Liver (tissue), 3 donors: ENCODE measurements around the gene ZSCAN29.

Experiments
- FOXA2 ChIP-seq: IDR thresholded peaks from 2 replicates; pipeline ENCODE4 v1.6.1; 2016; ENCODE audit warnings: antibody characterized with exemption
- HNF4A ChIP-seq, 2 donors: conservative IDR thresholded peaks; 2 replicates each; pipeline ENCODE4 v1.6.1; 2016; ENCODE audit warnings: antibody characterized with exemption in 2 of 2, mild to moderate bottlenecking in 2 of 2
- JUND ChIP-seq, 2 donors: IDR thresholded peaks; 2 replicates each; pipeline ENCODE4 v1.6.1; 2016; ENCODE audit warnings: antibody characterized with exemption in 2 of 2
- RAD21 ChIP-seq, 2 donors: IDR thresholded peaks; 2 replicates each; pipeline ENCODE4 v1.6.1; 2016; ENCODE audit warnings: antibody characterized with exemption in 2 of 2, mild to moderate bottlenecking in 2 of 2
- SP1 ChIP-seq: IDR thresholded peaks from 2 replicates; pipeline ENCODE4 v1.6.1; 2018; ENCODE audit warnings: antibody characterized with exemption, mild to moderate bottlenecking
- TAF1 ChIP-seq: conservative IDR thresholded peaks from 2 replicates; pipeline ENCODE4 v1.6.1; 2016; ENCODE audit warnings: antibody characterized with exemption, mild to moderate bottlenecking
- YY1 ChIP-seq: IDR thresholded peaks from 2 replicates; pipeline ENCODE4 v1.6.1; 2016; ENCODE audit warnings: antibody characterized with exemption, mild to moderate bottlenecking
- TF ChIP-seq, protein P1 (sequence below): fragments of 150-350 bp; IDR thresholded peaks from 2 replicates; pipeline ENCODE4 v1.5.1; 2017; ENCODE audit warnings: improper control_type of control experiment, low read depth, low read length; ENCODE audit not compliant: missing input control
- TF ChIP-seq, protein P2 (sequence below): IDR thresholded peaks from 2 replicates; pipeline ENCODE4 v1.6.1; 2016; ENCODE audit warnings: antibody characterized with exemption
- TF ChIP-seq, protein P3 (sequence below): IDR thresholded peaks from 2 replicates; pipeline ENCODE4 v1.6.1; 2016; ENCODE audit warnings: antibody characterized with exemption
- donor health status: healthy.
- donor health status: healthy.

DNA sequence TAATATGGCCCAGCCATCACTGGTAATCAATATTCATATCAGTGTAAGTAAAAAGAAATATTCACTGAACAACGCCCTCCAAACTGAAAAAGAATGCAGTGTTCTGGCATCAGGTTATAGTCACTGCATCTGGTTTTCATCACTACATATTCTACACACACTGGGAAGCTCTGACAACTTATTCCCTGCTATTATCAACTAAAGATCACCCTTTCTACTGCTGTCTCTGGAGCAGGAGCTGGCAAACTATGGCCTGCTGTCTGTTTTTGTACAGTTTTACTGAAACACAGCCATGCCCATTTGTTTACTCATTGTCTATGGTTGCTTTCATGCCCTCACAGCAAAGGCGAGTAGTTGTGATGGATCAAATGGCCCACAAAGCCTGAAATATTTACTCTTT lies 35.3 kb upstream of the ZSCAN29 start:
- TF ChIP-seq, protein P1, sequence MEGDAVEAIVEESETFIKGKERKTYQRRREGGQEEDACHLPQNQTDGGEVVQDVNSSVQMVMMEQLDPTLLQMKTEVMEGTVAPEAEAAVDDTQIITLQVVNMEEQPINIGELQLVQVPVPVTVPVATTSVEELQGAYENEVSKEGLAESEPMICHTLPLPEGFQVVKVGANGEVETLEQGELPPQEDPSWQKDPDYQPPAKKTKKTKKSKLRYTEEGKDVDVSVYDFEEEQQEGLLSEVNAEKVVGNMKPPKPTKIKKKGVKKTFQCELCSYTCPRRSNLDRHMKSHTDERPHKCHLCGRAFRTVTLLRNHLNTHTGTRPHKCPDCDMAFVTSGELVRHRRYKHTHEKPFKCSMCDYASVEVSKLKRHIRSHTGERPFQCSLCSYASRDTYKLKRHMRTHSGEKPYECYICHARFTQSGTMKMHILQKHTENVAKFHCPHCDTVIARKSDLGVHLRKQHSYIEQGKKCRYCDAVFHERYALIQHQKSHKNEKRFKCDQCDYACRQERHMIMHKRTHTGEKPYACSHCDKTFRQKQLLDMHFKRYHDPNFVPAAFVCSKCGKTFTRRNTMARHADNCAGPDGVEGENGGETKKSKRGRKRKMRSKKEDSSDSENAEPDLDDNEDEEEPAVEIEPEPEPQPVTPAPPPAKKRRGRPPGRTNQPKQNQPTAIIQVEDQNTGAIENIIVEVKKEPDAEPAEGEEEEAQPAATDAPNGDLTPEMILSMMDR, result no peak
- TF ChIP-seq YY1 (no peak), FOXA2 (no peak), JUND (IDR thresholded peaks at IDR 0.05) (no peak), TAF1 (no peak), HNF4A (conservative IDR thresholded peaks at IDR 0.05) (no peak), RAD21 (IDR thresholded peaks at IDR 0.05) (no peak), SP1 (no peak)
- TF ChIP-seq, protein P2, sequence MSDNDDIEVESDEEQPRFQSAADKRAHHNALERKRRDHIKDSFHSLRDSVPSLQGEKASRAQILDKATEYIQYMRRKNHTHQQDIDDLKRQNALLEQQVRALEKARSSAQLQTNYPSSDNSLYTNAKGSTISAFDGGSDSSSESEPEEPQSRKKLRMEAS, result no peak
- TF ChIP-seq, protein P3, sequence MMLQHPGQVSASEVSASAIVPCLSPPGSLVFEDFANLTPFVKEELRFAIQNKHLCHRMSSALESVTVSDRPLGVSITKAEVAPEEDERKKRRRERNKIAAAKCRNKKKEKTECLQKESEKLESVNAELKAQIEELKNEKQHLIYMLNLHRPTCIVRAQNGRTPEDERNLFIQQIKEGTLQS, result no peak
